ENCODE results near the gene NRL. TPM values are rescaled to one million over a fixed set of nuclear protein-coding genes. Genes with fewer than 3 reads are reported as not detected.

Gene NRL
- total and polyA plus RNA-seq, 2 donors (not counting 1 experiment from before 2014, with no cell fraction given), result 0.45 to 0.99 TPM

DNA sequence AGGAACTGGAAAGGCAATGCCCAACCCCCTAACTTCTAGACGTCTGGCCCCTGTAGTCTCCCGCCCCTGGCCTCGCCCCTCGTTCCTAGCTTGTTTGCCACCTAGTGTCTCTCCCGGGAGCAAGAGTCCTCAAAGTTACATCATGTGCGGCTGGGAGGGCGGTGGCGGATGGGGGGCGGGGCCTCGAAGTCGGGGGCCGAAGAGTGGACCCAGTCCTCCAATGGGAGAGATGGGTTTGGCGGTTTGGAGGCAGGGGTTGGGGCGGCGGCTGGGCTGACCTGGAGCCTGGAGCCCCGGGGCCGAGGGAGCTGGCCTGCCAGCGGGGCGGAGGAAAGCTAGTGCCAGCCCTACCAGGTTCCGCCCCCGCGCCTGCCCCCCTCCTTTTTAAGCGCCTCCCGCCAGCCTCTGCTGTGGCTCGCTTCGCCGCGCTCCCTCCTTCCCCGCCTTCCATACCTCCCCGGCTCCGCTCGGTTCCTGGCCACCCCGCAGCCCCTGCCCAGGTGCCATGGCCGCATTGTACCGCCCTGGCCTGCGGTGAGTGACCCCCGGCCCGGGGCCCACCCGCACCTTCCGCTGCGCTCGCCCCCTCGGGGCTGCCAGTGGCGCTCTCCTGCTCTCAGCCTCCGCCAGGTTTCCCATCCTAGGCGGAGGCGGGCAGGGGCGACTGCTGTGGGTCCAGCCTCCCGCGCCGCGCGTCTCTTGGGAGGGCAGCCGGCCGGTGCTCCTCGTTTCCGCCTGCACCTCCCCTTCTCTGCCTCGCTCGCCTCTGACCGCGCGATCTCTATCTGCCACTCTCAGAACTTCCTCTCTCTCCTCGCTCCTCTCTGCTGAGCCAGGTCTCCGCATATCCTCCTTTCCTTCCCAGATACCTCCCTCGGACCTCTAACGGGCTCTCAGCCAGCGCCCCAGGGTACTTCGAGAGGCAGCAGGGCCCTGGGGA is 20.6 kb downstream of the NRL start, which contains the start of gene PCK2:
TSS of gene PCK2 (plus strand) at position 411 of the 940 bp plus-strand sequence. CDS start at position 506, 95 bp downstream.
- H3K9me3 ChIP-seq (ENCODE audit: control insufficient read depth, insufficient read depth, low read depth, low read length), result no peaks in the 10 kb centered on the region
- H3K79me2 ChIP-seq (ENCODE audit: control insufficient read depth, insufficient read depth, low read length), result no peaks in the 10 kb centered on the region
- peak within 1 kb of the TSS; percentile 73 for H3K9ac ChIP-seq (ENCODE audit: insufficient read depth, low read length)
- peak within 1 kb of the TSS; percentile 77 for H3K4me2 ChIP-seq (ENCODE audit: extremely low read depth, insufficient read depth, low read length)
- peaks cover 2% of the 10 kb centered on the region for H3K36me3 ChIP-seq (ENCODE audit: control insufficient read depth, insufficient read depth, low read length)
- TF ChIP-seq, protein P1, sequence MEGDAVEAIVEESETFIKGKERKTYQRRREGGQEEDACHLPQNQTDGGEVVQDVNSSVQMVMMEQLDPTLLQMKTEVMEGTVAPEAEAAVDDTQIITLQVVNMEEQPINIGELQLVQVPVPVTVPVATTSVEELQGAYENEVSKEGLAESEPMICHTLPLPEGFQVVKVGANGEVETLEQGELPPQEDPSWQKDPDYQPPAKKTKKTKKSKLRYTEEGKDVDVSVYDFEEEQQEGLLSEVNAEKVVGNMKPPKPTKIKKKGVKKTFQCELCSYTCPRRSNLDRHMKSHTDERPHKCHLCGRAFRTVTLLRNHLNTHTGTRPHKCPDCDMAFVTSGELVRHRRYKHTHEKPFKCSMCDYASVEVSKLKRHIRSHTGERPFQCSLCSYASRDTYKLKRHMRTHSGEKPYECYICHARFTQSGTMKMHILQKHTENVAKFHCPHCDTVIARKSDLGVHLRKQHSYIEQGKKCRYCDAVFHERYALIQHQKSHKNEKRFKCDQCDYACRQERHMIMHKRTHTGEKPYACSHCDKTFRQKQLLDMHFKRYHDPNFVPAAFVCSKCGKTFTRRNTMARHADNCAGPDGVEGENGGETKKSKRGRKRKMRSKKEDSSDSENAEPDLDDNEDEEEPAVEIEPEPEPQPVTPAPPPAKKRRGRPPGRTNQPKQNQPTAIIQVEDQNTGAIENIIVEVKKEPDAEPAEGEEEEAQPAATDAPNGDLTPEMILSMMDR (conservative IDR thresholded peaks at IDR 0.05 in 1 of 2, IDR thresholded peaks at IDR 0.05 in 1 of 2; ENCODE audit: low read depth in 1 of 2, low read length in 2 of 2), result peak in 1 of 2 donors; percentile 26
- TF ChIP-seq EZH2 (IDR thresholded peaks at IDR 0.05; ENCODE audit: low read length, missing control alignments), result no peak
- H4K20me1 ChIP-seq (ENCODE audit: control insufficient read depth, extremely low read depth, insufficient read depth, low read length), result no peaks in the 10 kb centered on the region
- peak within 1 kb of the TSS; percentile 64 for H3K27ac ChIP-seq (ENCODE audit: insufficient read depth, low read length)
- peak within 1 kb of the TSS; percentile 66 to 91 (median 84) for H3K4me3 ChIP-seq (replicated peaks in 1 of 4; ENCODE audit: control extremely low read depth in 1 of 4, insufficient read depth in 1 of 4, low read depth in 3 of 4, low read length in 4 of 4)
- peaks cover 2% of the 10 kb centered on the region for H3K4me1 ChIP-seq (ENCODE audit: control insufficient read depth, extremely low read depth, insufficient read depth, low read length)
- H3K27me3 ChIP-seq (ENCODE audit: control insufficient read depth, insufficient read depth, low read length), result no peaks in the 10 kb centered on the region
- peak; percentile 82 to 92 for DNase-seq (ENCODE audit: low read depth in 2 of 2)
- peak within 1 kb of the TSS; percentile 71 for H2AFZ ChIP-seq (ENCODE audit: low read length)

GRCh38 chr14:24093207-24093900 is 21.4 kb downstream of the NRL start:
- Histone ChIP-seq H3K9ac (ENCODE audit: insufficient read depth, low read length) (no peak overlapping the region), H4K20me1 (ENCODE audit: control insufficient read depth, extremely low read depth, insufficient read depth, low read length) (no peaks in the 10 kb centered on the region), H3K4me1 (ENCODE audit: control insufficient read depth, extremely low read depth, insufficient read depth, low read length) (peaks cover 2% of the 10 kb centered on the region), H3K27me3 (ENCODE audit: control insufficient read depth, insufficient read depth, low read length) (no peaks in the 10 kb centered on the region), H2AFZ (ENCODE audit: low read length) (peak overlapping the region; percentile 3), H3K4me2 (ENCODE audit: extremely low read depth, insufficient read depth, low read length) (no peak overlapping the region), H3K9me3 (ENCODE audit: control insufficient read depth, insufficient read depth, low read depth, low read length) (no peaks in the 10 kb centered on the region), H3K79me2 (ENCODE audit: control insufficient read depth, insufficient read depth, low read length) (no peaks in the 10 kb centered on the region), H3K4me3 (replicated peaks in 1 of 4; ENCODE audit: control extremely low read depth in 1 of 4, insufficient read depth in 1 of 4, low read depth in 3 of 4, low read length in 4 of 4) (peak overlapping the region in 1 of 4 experiments; percentile 91), H3K36me3 (ENCODE audit: control insufficient read depth, insufficient read depth, low read length) (peaks cover under 1% of the 10 kb centered on the region), H3K27ac (ENCODE audit: insufficient read depth, low read length) (no peak overlapping the region)
- no peak for DNase-seq (ENCODE audit: low read depth in 2 of 2)
- no peak for TF ChIP-seq EZH2 (IDR thresholded peaks at IDR 0.05; ENCODE audit: low read length, missing control alignments)
- TF ChIP-seq, protein P1 (conservative IDR thresholded peaks at IDR 0.05 in 1 of 2, IDR thresholded peaks at IDR 0.05 in 1 of 2; ENCODE audit: low read depth in 1 of 2, low read length in 2 of 2), result no peak

Measured in fibroblast of lung (primary cell).